ENCODE results near the gene TAF11L5. TPM values are rescaled to one million over a fixed set of nuclear protein-coding genes. Genes with fewer than 3 reads are reported as not detected.
"Not testable (repeated sequence)": the region's sequence is repeated elsewhere in the genome, so short reads cannot be mapped to it uniquely, and the experiment has no call there.

The TAF11L5 gene
- total RNA-seq, 4 donors from 2014 or later, result not detected

- not testable (repeated sequence) for H3K27ac ChIP-seq, H3K27me3 ChIP-seq, ATAC-seq, H3K4me3 ChIP-seq, H3K36me3 ChIP-seq, H3K4me1 ChIP-seq
- peaks cover 0 to 10% (median 0%) of the 10 kb centered on the region in 3 donors for H3K9me3 ChIP-seq
- WGBS, 2 donors (ENCODE audit: low coverage in 1 of 2), result 90% methylated on average over 11 of the region's 17 CpGs
Measured at GRCh38 chr5:17526504-17526903, 1.5 kb downstream of the TAF11L5 start.

DNA sequence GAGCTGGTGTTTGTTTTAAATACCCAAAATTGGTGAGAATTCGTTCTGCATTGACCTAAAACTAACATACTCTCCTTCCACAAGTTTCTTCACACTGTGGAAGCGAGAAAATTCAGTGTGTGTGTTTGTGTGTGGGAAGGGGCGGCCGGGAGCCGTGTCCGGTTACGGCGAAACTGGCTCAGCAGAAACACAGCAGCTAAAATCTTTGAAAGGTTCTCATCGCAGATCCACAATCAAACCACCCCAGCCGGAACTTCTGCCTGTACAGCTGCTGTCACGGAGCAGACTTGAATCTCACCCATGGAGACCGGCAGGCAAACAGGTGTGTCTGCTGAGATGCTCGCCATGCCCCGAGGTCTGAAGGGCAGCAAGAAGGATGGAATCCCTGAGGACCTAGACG, 3.3 kb downstream of the TAF11L5 start, which contains the start of gene TAF11L6:
Gene TAF11L6, plus strand, starts transcription at position 301 of the 400 bp plus-strand sequence.
- no CpG with 5 or more reads among the region's 15 CpGs for WGBS, 2 donors (ENCODE audit: low coverage in 1 of 2)
- H3K9me3 ChIP-seq, result peaks cover 0 to 10% (median 0%) of the 10 kb centered on the region in 3 donors
- not testable (repeated sequence) for ATAC-seq, H3K4me1 ChIP-seq, H3K27ac ChIP-seq, H3K36me3 ChIP-seq, H3K27me3 ChIP-seq, H3K4me3 ChIP-seq

Small RNA genes lying within 50 kb of the gene (small RNA-seq; reads per million reads assigned to genes)
- gene AC106774.3, result 0 reads per million in 4 donors

Other genes with a start within 250 kb of the TAF11L5 start
- gene TAF11L2, start 27.0 kb upstream of the TAF11L5 start, total RNA-seq, result not detected
- not detected for gene TAF11L3, start 6.9 kb upstream of the TAF11L5 start, total RNA-seq
- not detected for gene TAF11L4, start 3.4 kb upstream of the TAF11L5 start, total RNA-seq
- gene TAF11L6, start 3.4 kb downstream of the TAF11L5 start, total RNA-seq, result not detected
- not detected for gene TAF11L7, start 60.5 kb downstream of the TAF11L5 start, total RNA-seq
- not detected for gene TAF11L8, start 65.7 kb downstream of the TAF11L5 start, total RNA-seq
- not detected for gene TAF11L9, start 69.2 kb downstream of the TAF11L5 start, total RNA-seq
- not detected for gene TAF11L10, start 72.6 kb downstream of the TAF11L5 start, total RNA-seq
- gene TAF11L11, start 78.9 kb downstream of the TAF11L5 start, total RNA-seq, result not detected
- gene TAF11L12, start 85.2 kb downstream of the TAF11L5 start, total RNA-seq, result not detected
- gene TAF11L13, start 106.9 kb downstream of the TAF11L5 start, total RNA-seq, result not detected
- gene TAF11L14, start 109.2 kb downstream of the TAF11L5 start, total RNA-seq, result not detected